C4-2B (cell line): Measurements from ENCODE around the gene ZDHHC17.

Experiments used
- ZFX ChIP-seq: fragments of 450-650 bp; IDR thresholded peaks from 2 replicates; pipeline ENCODE4 v1.6.1; 2017
- TF ChIP-seq, protein P1 (sequence below): fragments of 450-650 bp; conservative IDR thresholded peaks from 2 replicates; pipeline ENCODE4 v1.5.1; 2017; ENCODE audit warnings: mild to moderate bottlenecking

DNA sequence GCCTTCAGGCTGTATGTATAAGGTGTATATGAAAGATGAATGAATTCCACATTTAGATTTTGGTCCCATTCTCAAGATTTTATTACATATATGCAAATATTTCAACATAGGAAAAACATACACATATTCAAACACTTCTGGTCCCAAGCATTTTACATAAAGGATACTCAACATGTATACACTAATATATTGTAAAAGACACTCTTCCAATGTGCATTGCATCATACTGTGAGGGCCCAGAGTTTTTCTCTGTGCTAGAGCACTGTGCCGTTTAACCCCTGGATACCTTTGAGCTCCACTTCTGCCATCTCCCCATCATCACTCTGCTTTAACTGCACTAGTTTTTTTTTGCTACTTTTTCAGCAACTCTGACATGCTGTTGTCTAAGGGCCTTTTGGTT is 48.1 kb downstream of the ZDHHC17 start:
- TF ChIP-seq, protein P1, sequence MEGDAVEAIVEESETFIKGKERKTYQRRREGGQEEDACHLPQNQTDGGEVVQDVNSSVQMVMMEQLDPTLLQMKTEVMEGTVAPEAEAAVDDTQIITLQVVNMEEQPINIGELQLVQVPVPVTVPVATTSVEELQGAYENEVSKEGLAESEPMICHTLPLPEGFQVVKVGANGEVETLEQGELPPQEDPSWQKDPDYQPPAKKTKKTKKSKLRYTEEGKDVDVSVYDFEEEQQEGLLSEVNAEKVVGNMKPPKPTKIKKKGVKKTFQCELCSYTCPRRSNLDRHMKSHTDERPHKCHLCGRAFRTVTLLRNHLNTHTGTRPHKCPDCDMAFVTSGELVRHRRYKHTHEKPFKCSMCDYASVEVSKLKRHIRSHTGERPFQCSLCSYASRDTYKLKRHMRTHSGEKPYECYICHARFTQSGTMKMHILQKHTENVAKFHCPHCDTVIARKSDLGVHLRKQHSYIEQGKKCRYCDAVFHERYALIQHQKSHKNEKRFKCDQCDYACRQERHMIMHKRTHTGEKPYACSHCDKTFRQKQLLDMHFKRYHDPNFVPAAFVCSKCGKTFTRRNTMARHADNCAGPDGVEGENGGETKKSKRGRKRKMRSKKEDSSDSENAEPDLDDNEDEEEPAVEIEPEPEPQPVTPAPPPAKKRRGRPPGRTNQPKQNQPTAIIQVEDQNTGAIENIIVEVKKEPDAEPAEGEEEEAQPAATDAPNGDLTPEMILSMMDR = no peak
- no peak for TF ChIP-seq ZFX
